GM21515 (cell line): ENCODE measurements around the gene SLC9A9.
A peak's percentile ranks its signal among the peaks of the same experiment; 100 is the strongest.

Experiments used
- ATAC-seq: cut with Tn5 transposase; IDR thresholded peaks from one replicate; pipeline ENCODE4 v1.9.1; 2021; ENCODE audit not compliant: unreplicated experiment

Gene SLC9A9

DNA sequence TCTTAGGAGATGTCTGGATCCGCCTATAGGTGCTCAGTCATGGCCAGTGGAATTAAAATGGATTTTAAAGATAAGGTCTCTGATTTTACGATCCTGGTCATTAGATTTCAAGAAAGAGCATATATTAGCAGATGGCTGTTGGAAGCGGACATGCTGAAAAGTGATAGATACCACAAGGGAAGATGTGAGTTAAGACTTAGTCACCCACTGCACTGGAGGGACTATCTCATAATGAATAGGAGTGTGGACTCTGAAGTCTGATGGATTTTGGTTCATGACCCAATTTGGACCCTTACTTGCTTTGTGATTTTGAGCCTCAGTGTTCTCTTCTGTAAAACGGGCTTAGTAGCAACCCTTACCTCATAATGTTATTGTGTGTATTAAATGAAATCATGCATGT is 514.0 kb downstream of the SLC9A9 start:
- ATAC-seq, result no peak

DNA sequence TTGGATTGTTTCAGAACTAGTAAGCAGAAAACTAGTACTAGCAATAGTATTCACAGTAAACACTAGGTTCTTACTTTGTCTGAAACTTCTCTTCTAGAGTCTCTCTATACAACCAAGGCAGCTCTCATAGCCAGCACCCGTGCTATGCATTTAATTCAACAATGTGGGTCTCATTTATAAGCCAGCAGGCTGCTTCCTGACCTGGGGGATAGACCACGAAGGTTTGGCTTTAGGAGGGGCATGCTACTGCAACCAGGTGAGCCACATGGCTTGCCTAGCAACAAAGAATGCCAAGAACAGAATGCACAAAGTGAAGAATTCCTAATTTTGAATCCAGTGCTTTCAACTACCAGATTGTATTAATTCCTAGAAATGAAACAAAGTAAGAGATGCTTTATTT is 514.9 kb downstream of the SLC9A9 start:
- no peak for ATAC-seq

DNA sequence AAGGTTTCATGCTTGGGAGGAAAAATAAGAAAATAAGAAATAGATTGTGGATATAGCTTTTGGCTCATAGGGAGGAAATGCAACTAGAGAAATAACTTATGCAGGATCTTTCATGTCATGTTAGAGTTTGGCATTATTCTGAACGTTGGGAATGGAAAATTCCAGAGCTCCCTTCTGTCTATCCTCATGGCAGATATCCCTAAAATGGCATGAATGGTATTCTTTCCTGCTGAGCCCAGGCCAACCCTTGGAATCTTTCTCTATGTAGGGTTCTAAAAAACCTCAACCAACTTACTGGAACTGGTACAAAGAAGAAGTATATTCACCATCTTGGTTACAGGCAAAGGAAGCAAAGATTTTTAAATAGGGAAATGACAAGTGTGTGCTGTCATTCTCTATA is 516.2 kb downstream of the SLC9A9 start:
- ATAC-seq, result no peak

DNA sequence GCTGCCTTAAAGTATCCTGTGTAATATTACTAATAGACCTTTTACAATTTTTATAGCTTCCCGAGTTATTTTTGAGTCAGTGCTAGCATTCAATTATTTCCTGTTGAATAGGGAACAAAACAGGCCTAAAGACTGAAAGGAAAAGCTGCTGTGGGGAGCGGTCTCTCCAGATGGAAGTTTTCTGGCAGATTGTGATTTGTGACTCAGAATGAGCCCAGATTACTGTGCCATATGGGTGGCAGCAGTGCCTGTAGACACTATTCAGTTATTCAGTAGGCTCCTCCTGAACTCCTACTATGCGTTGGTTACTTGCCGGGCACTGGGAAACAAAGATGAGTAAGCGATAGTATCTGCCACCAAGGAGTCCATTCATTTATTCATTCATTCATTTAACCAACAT is 516.9 kb downstream of the SLC9A9 start:
- no peak for ATAC-seq

DNA sequence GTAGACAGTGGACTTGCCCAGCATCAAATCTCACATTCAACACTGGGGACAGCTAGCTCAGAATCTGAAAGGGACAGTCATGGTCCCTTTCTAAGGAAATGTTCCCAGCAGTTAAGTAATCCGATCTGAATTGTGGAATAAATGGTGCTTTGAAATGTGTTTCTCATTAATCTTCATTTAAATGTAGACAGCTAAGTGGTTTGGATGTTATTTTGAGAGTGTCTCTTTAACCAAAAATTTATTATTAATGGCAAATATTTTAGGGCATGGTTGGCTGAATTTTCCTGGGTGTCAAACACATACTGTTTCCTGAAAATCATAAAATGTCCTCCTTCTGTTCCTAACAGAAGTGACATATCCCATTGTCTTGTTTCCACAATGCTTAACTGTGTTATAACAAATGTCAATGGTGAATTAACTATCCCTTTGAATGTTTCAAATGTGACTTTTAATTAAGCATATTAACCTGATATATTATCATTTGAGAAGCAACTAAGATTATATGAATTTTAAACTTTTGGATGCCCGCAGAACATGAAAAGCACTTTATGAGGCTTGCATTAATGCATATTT is 517.9 kb downstream of the SLC9A9 start:
- no peak for ATAC-seq

DNA sequence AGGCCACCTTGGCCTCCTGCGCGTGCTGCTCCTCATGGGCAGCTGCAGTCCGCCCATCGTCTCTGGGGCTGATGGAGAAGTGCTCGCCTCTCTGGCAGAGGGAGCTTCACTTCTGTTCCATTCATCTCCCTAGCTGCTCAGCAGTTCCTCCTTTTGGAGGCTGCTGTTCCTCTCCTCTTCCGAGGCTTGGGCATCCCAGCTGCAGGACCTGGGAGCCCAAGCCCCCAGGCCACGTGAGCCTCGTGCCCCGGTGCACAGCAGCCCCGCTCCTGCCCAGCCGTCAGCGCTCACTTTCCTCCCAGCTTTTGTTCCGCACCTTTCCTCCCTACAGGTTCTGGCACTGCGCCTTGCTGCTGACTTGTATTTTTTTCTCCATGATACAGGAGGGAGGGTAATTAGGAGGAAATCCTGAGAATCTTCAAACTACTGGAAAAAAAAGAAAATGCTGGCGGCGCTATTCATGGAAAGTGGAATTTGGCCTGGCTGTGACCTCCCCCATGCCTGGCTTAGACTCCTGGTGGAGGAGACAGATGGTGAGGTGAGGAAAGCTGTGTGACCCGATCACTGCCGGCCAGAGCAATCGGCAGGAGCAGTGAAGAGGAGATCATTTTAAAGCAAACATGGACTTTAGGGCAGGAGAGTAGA is 518.6 kb downstream of the SLC9A9 start:
- ATAC-seq, result no peak

DNA sequence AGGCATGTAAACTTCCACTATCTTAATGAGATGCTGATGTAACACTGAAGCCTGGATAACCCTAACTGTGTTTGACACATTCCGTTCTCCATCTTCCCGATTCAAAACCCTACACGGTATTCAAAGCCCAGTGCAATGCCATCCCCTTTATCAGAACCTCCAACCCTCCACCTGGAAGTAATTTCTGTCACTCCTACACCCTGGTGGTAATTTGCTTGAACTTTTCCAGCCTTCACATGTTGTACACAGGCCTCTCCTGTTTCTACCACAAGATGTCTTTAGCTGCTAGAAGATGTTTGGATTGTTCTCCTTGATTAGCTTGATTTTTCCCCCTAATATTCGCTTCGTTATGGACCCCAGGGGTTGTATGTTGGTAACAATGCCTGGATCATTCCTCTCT is 519.8 kb downstream of the SLC9A9 start:
- no peak for ATAC-seq

DNA sequence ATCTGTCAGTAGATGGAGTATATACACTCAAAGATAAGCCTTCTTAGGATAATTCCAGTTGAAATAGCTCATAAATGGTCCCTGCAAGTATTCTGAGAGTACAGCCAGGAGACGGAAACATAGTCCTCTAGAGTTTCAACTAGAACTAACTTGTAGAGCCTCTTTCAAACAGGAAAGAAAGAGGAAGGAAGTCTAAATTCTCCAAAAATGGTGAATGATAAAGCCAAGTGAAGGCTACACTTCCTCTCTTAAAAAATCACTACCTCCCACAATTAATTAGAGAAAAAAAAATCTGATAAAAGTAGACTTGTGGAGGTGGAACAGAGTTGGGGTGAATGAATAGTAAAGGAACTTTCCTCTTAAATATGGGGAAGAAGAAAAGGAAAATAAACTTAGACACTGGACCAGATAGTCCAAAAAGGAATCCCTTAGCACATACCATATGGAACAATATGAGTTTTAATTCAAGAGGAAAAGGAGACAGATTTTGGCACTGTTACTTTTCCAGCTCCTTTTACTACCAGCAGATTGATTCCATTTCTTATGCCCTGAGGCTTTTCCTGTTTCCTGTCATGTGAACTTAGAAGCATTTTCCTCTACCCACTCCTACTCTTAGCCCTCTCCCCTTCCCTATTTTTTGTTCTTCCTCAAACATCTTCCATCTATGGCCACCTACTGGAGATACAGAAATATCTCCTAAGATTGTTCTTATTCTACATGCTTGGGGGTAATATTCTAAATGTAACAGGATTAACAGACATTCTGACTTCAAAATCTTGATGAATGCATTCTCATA is 521.1 kb downstream of the SLC9A9 start:
- ATAC-seq, result no peak

DNA sequence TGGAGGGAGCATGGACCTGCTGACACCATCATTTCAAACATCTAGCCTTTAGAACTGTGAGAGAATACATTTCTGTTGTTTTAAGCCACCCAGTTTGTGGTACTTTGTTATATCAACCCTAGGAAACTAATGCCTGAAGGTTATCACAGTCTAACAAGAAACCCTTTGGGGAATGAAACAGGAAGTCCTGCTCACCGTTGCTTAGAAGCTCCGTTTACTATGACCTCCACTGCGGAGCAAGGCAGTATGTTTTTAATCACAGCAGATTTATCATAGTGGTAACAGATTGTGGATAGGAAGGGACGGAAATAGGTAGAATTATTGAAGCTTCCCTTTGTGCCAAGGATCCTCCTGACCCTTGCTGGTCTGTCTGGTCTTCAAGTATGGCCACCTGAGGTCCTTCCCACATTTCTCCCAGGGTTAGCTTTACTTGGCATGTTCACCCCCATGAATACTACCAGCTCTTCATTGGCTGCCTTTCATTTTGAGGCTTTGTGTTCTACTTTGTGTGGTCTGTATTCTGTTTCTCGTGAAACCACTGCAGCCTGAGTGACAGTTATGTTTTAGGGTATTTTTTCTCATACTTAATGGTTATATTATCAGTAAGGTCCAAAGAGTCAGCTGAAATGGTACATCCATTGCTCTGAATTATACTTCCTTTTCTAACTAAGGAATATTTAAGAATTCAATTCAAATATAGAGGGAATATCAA is 527.1 kb downstream of the SLC9A9 start:
- ATAC-seq, result no peak

DNA sequence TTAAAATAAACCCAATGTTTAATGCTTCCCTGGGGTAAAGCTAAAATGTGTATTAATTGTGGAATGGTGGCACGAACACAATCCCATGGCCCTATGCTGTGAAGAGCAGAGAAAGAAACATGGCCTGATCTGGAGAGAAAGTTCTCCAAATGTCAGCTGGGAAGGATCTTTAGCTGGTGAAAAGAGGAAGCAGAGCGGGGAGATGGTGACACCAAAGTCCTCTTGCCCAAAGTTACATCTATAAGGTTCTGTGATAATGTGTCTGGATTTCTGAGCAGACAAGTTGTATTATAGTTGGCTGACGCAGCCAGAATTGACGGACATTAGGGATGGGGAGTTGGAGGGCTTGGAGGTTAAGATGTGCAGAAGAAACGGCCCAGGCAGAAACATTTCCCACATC is 532.5 kb downstream of the SLC9A9 start:
- ATAC-seq, result no peak

DNA sequence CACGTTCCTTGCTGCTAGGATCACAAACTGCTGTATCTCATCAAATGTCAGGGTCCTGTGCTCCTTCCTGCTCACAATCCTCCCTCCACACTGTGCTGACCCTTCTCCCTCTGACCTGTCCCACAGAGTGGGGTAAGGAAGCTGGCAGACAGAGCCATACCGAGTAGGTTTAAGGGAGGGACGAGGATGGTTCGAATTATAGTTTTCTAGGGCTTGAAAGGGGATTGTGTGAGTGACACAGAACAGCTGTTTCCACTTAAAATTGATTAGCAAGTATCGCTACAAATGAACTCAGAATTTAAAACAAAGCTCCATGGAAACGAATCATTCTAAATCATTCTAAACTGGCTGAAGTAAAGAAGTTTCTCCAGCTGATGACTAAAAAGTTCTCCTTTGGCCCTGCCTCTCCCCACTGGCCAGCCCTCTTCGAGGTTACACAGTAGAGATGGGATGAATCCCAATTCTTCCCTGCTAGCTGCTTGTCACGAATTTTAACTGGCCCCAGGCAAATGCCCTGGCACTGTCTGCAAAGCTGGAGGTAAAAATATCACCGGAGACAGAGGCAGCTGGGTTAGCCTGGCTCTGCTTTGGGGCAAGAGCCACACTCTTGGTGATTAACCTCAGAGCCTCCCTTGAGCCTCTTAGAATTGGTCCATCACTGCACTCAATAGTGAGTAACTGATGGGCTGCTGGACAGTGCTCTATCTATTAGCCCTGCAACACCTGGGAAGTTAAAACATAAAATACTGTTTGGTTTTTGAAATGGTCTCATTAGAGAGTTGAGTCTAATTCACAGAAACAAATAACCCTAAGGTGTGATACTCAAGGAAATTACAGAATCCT is 533.8 kb downstream of the SLC9A9 start:
- ATAC-seq, result no peak

DNA sequence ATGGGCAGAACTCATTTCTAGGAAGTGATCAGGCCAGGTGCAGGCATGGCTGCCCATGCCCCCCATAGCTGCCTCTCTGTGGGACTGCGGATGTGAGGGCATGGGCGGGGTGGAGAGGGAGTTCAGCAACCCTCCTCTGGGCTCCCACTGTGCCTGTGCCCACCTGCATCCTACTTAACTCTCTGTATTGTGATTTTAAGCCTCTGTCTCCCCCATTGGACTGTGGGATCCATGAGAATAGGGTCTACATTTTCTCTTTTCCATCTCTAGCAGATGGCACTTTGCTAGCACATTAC is 534.4 kb downstream of the SLC9A9 start:
- ATAC-seq, result no peak

DNA sequence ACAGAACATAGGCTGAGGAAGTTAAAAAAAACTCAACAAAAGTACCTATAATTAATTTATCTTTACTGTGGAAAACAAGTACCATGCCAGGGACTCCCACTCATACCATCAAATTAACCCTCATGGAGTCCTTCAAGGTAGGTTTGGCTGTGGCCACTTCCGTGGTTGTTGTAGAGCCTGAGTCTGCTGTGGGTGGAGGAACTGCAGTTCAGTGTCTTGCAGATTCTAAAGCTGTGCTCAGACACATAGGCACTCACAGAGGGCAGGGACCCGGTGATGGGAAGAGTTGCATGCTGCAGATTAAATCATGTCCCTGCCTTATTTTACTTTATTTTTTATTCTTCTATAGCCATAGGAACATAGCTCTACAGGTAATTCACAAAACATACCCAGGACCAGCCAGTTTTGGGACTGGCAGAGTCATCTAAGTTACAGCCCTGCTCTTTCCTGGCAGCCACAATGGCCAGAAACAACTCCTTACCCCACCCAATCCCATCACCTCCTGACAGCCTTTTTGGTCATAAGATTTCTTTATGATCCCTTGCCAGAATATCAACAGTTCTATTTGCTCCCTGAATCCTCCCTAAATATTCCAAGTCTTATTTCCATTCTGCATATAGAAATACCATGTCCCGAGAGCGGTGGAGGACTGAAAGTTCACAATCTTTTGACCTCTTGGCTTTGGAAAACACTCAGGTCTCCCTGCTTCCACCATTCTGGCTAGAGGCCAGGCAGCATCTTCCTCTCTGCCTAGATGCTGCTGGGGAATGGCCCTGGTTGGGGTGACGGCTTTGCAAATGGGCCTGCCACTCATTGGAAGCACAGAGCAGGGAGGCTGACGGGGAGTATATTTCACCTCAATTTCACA is 535.0 kb downstream of the SLC9A9 start:
- no peak for ATAC-seq

DNA sequence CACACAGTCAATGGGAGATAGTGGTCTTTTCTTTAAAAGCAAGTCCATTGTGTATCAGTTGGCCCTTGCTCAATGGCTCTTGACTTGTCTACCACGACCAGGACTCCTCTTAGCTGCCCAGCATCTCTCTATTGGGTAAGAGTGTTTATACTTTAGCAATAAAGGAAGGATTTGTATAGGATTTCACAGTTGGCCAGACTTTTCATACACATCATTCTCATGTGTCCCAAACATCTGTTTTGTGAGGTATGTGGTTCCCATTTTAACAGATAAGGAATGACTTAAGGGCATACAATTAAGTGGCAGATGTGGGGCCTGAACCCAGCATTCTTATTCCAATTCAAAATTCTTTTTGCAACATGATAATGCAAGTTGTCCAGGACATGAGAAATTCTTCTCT is 537.2 kb downstream of the SLC9A9 start:
- no peak for ATAC-seq

DNA sequence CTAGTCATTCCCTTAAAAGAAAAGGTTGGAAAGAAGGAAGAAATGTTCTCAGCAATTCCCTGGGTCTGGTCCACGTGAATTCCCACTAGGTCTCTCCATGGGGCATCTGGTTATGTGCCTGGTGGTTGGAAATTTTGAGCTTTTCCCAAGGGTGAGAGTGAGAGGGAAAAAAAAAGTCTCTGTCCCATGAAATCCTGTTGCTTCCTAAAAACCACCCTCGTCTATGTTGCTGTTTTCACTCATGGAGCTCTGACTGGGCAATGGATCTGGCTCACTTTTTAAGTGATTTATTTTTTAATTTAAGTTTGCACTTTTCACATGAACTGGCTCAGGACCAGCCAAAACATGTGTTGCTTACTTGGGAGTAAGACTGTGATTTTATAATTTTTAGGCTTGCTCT is 538.6 kb downstream of the SLC9A9 start:
- no peak for ATAC-seq

DNA sequence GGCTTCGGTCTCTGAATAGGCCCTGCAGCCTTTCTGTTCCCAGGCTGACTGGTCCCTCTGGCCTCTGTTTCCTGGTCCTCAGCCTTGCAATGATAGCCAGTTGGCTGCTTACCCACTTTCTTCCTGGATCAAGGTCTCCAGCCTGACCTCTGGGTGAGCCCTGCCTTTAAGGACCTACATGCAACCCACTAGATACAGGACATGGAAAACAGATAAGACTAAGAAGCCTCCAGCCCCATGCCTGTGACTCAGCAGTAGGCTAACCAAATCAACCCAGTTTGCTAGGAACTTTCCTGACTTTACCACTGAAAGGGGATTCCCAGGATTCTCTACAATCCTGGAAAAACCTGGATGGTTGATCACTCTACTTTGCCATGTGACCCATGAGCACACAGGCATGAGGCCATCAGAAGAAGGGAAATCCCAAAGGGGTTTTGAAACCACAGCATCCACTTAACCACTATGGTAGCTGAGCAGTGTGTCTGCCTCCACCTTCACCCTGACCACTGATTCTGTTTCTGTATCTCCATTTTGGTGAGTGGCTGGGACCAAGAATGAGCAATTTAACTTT is 540.6 kb downstream of the SLC9A9 start:
- peak; percentile 59 for ATAC-seq

DNA sequence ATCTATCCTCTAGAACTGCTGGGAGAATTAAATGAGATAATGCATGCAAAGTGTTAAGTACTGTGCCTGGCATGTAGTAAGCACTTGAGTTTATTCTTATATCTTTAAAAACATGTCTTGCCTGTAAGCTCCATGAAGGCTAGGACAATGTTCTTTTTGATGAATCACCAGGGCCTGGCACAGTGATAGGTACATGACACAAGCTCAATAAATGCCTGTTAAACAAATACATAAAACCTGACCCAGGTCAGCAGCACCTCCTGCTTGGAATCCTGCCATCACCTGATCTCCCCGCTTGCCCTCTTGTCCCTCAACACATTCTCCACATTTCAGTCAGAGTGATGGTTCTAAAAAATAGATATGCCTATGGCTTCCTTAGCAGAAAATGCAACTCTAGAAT is 541.9 kb downstream of the SLC9A9 start:
- ATAC-seq, result no peak

DNA sequence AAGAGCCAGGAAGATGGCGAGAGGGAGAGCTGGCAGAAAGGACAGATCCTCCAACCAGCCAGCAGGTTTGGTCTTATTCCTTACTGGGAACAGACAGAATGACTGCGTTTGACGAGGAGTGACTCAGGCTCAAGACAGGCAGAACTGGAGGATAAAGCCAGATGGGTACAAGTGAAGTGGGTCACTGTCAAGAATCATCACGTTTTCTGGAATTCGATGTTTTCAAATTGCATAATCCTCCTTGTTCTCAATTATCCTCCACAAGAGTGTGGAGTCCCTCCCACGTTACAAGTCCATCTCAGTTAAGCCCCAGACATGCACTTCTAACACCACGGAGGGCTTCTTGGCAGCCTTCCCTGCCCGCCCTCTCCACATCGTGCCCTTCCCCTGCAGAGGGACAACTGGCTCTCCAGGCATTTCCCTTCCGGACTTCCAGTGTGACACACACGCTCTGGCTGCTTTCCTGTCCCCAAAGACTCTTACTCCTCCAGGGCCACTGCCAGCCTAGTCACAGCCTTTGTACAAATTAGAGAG is 545.6 kb downstream of the SLC9A9 start:
- no peak for ATAC-seq

DNA sequence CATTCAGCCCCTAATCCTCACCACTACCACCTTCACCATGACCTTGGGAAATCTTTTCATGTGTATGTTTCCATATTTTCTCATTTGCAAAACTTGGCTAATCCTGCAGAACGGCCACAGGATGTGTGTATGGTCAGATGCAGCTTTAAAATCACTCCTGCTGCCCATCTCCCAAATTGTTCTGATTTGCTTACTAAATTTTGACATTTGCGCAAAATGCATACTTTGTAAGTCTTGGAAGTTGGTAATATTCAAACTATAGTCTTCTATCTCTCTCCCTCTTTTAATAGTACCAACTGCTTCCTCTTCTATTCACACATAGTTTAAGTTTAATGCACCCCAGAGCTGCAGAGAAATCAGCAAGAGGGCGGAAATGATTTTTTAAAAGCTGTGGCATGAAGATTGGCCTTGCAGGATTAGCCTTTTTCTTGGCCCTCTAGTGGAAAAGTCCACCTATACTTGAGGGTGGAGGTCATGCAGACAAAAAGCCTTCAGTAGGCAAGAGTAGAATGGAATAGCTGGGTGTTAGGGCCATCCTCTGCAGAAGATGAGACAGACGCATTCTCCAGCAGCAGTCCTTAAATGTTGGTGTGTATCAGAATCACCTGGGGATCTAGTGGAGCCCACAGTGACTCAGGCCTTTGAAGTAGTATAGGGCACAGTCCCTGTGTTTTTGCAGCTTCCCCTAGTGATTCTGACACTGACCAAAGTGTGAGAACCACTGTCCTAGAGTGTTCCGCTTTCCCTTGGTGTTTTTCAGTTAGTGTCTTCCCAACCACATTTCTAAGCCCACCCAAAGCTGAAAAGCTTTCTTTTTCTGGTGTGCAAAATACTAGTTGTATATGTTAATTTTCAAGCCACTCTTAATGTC is 547.0 kb downstream of the SLC9A9 start:
- ATAC-seq, result no peak
